Thyroid gland (tissue), 4 donors: ENCODE results near the gene STOM.

ENCODE experiments used
- CTCF ChIP-seq, 6 experiments: fragments of 200-600 bp in 3 of 6; fragments of 450-650 bp in 3 of 6; sonication (generic) in 3 of 6; IDR thresholded peaks; one replicate each; pipeline ENCODE4 v1.5.1; 2016 to 2019; ENCODE audit warnings: antibody characterized with exemption in 6 of 6, mild to moderate bottlenecking in 2 of 6, inconsistent platforms in 1 of 6, moderate library complexity in 1 of 6
- POLR2A ChIP-seq, 2 donors: fragments of 450-650 bp; IDR thresholded peaks; one replicate each; pipeline ENCODE4 v1.6.1; 2017; ENCODE audit warnings: antibody characterized with exemption in 2 of 2, mild to moderate bottlenecking in 2 of 2, moderate library complexity in 1 of 2

- no peak for TF ChIP-seq CTCF (IDR thresholded peaks at IDR 0.05)
- no peak for TF ChIP-seq POLR2A (IDR thresholded peaks at IDR 0.05)
Observed at GRCh38 chr9:121309833-121310425, 60.1 kb downstream of the STOM start.
